ENCODE data around the gene SPG11.

The SPG11 gene

GRCh38 chr15:44542596-44542995, 120.9 kb downstream of the SPG11 start:
- DNase-seq (ENCODE audit: low read depth), result no peak
- H3K4me3 ChIP-seq (ENCODE audit: low read depth, low read length), result peak overlapping the region; percentile 6
- TF ChIP-seq CTCF (IDR thresholded peaks at IDR 0.05; ENCODE audit: low read depth, low read length) (no peak), MYC (IDR thresholded peaks at IDR 0.05; ENCODE audit: low read depth, low read length) (no peak), POLR2A (IDR thresholded peaks at IDR 0.05; ENCODE audit: extremely low read depth, insufficient read length) (no peak), MAX (IDR thresholded peaks at IDR 0.05; ENCODE audit: low read depth, low read length) (no peak)

- no peak for DNase-seq (ENCODE audit: low read depth)
- no peak for TF ChIP-seq MYC (IDR thresholded peaks at IDR 0.05; ENCODE audit: low read depth, low read length)
- TF ChIP-seq CTCF (IDR thresholded peaks at IDR 0.05; ENCODE audit: low read depth, low read length), result no peak
- no peak for TF ChIP-seq POLR2A (IDR thresholded peaks at IDR 0.05; ENCODE audit: extremely low read depth, insufficient read length)
- TF ChIP-seq MAX (IDR thresholded peaks at IDR 0.05; ENCODE audit: low read depth, low read length), result no peak
- H3K4me3 ChIP-seq (ENCODE audit: low read depth, low read length), result peak overlapping the region; percentile 34
Measured at GRCh38 chr15:44541282-44541958, 122.0 kb downstream of the SPG11 start.

DNA sequence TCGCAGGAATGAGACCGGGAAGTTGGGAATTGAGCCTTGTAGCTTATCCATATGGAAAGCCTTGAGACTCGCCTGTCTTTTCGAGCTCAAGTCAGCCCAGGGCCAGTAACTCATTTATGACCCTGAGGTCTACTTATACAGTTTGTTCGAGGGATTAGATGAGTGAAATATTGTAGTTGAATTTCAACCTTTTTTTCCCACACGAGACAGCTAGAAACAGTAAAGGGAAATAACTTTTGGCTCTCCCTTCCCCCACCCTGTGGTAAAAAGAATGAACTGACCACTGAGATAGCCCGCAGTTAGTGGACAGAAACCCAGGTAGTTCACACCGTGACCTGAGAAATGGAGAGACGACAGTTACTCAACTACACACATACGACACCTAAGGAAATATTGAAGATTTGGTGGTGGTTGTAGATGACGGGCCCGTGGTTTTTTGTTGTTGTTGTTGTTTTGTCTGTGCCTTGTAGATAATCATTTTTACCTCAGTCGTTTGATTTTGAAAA, 125.7 kb downstream of the SPG11 start:
- H3K4me3 ChIP-seq (ENCODE audit: low read depth, low read length), result peak overlapping the region; percentile 99
- peak; percentile 35 for DNase-seq (ENCODE audit: low read depth)
- TF ChIP-seq MAX (IDR thresholded peaks at IDR 0.05; ENCODE audit: low read depth, low read length) (no peak), MYC (IDR thresholded peaks at IDR 0.05; ENCODE audit: low read depth, low read length) (no peak), CTCF (IDR thresholded peaks at IDR 0.05; ENCODE audit: low read depth, low read length) (no peak), POLR2A (IDR thresholded peaks at IDR 0.05; ENCODE audit: extremely low read depth, insufficient read length) (no peak)

DNA sequence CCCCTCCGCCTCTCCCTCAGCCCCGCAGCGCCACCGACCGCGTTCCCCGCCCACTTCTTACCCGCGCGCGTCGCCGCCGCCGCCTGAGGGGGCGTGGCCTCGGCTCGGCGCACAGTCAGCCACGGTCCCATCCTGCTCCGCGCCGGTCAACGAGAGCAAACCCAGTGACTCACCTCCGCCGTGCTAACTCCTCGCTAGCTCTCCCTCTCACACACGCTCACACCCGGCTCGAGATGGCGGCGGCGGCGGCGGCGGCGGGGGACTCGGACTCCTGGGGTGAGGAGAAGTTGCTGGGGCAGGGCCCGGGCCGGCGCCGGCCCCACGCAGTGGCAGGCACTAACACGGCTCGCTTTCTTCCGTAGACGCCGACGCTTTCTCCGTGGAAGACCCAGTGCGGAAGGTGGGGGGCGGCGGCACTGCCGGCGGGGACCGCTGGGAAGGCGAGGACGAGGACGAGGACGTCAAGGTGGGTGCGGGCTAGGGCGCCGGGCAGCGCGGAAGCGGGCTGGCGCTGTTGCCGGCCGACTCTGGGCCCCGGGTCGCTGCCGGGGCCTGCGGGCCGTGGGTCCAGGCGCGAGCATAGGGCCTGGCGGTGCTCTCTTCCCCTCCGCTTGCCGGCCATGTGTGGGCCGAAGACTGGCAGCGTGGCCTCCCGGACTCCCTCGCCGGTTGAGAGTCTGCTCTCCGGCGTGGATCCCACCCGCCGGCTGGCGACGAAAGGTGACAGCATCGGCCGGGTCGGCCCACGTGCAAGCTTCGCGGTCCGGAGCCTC, 126.3 kb downstream of the SPG11 start, which contains the start of gene EIF3J:
Gene EIF3J, plus strand, starts transcription at position 186 of the 773 bp plus-strand sequence. Its CDS starts 48 bp downstream, at position 234.
- peak within 1 kb of the TSS; percentile 99 for H3K4me3 ChIP-seq (ENCODE audit: low read depth, low read length)
- TF ChIP-seq MAX (IDR thresholded peaks at IDR 0.05; ENCODE audit: low read depth, low read length), result peak; percentile 80
- peak; percentile 85 for TF ChIP-seq MYC (IDR thresholded peaks at IDR 0.05; ENCODE audit: low read depth, low read length)
- no peak for TF ChIP-seq CTCF (IDR thresholded peaks at IDR 0.05; ENCODE audit: low read depth, low read length)
- peak; percentile 74 for TF ChIP-seq POLR2A (IDR thresholded peaks at IDR 0.05; ENCODE audit: extremely low read depth, insufficient read length)
- DNase-seq (ENCODE audit: low read depth), result peak; percentile 97

DNA sequence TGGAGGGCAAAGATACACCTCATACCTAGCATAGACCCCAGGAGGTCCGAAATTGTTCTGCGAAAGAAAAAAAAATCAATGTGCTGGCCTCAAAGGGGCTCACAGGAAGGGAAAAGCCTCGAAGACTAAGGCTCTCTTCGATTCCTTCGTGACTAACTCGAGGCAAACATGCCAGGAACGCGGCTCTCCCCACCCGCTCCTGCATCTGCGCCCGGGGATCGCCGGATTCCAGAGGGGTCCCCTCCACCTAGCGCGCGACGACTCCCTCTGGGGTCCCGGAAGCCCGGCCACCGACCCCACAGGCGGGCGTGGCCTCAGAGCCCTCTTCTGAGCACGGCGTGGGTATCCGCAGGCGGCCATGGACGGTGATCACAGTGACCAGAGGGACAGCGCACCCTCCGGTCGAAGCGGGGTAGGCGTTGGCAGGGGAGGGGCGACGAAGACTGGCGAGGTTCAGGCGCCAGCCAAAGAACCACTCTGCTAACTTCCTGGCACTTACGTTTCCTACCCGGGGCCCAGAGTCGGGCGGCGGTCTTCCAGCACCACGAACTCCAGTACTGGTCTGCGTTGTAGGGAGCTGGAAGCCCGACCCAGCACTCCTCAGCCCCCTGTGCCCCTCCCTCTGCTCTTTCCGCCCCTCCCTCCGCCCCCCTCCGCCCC, 127.0 kb downstream of the SPG11 start:
- TF ChIP-seq CTCF (IDR thresholded peaks at IDR 0.05; ENCODE audit: low read depth, low read length), result peak; percentile 21
- TF ChIP-seq MYC (IDR thresholded peaks at IDR 0.05; ENCODE audit: low read depth, low read length), result no peak
- peak; percentile 84 for TF ChIP-seq POLR2A (IDR thresholded peaks at IDR 0.05; ENCODE audit: extremely low read depth, insufficient read length)
- peak; percentile 37 for TF ChIP-seq MAX (IDR thresholded peaks at IDR 0.05; ENCODE audit: low read depth, low read length)
- DNase-seq (ENCODE audit: low read depth), result no peak
- peak overlapping the region; percentile 82 for H3K4me3 ChIP-seq (ENCODE audit: low read depth, low read length)
